CD8-positive, alpha-beta memory T cell (primary cell): ENCODE results near the gene LRRK1. TPM values are rescaled to one million over a fixed set of nuclear protein-coding genes. Genes with fewer than 3 reads are reported as not detected.

ENCODE experiments used
- CTCF ChIA-PET: fragments of 350-600 bp; sonication (Branson Sonifier 250); formaldehyde crosslinking; loops from one replicate; lab custom pipeline; 2021; ENCODE audit warnings: antibody characterized with exemption; lab: Charles Lee
- POLR2A ChIA-PET: fragments of 350-600 bp; sonication (Branson Sonifier 250); formaldehyde crosslinking; loops from one replicate; lab custom pipeline; 2021; ENCODE audit warnings: antibody characterized with exemption; lab: Charles Lee
- DNase-seq, 5 donors: peaks; one replicate each; pipeline versions ENCODE4 v3.0.0 to v3.0.0-alpha.2; 2020 to 2022; ENCODE audit warnings: mixed read lengths in 1 of 5
- H3K27ac ChIP-seq: one replicate; pipeline ENCODE4 v1.7.0; 2013; ENCODE audit warnings: low read depth, mild to moderate bottlenecking, low read length, moderate library complexity
- H3K27me3 ChIP-seq: 2 replicates; pipeline ENCODE4 v1.7.0; 2013; ENCODE audit warnings: low read length, mild to moderate bottlenecking; ENCODE audit not compliant: insufficient read depth, poor library complexity, severe bottlenecking
- H3K36me3 ChIP-seq: 2 replicates; pipeline ENCODE4 v1.7.0; 2013; ENCODE audit warnings: mild to moderate bottlenecking, low read length, moderate library complexity; ENCODE audit not compliant: insufficient read depth
- H3K4me1 ChIP-seq: 2 replicates; pipeline ENCODE4 v1.7.0; 2013; ENCODE audit warnings: mild to moderate bottlenecking, low read length, moderate library complexity; ENCODE audit not compliant: insufficient read depth
- H3K4me3 ChIP-seq: 2 replicates; pipeline ENCODE4 v1.7.0; 2013; ENCODE audit warnings: mild to moderate bottlenecking, low read length
- H3K9me3 ChIP-seq: 2 replicates; pipeline ENCODE4 v1.7.0; 2013; ENCODE audit warnings: mild to moderate bottlenecking, low read length
- H3K27ac Mint-ChIP-seq, 8 donors: one replicate each; pipeline ENCODE4 v1.8.0; 2020 to 2021; ENCODE audit warnings: mixed read lengths in 8 of 8, mild to moderate bottlenecking in 6 of 8, inconsistent platforms in 3 of 8, moderate library complexity in 3 of 8
- H3K27me3 Mint-ChIP-seq, 2 donors: one replicate each; pipeline ENCODE4 v1.8.0; 2020 to 2021; ENCODE audit warnings: mixed read lengths in 2 of 2, mild to moderate bottlenecking in 1 of 2, moderate library complexity in 1 of 2
- H3K36me3 Mint-ChIP-seq, 3 donors: one replicate each; pipeline ENCODE4 v1.8.0; 2020 to 2021; ENCODE audit warnings: mixed read lengths in 3 of 3, inconsistent platforms in 1 of 3, mild to moderate bottlenecking in 1 of 3
- H3K4me1 Mint-ChIP-seq, 3 donors: one replicate each; pipeline ENCODE4 v1.8.0; 2020 to 2021; ENCODE audit warnings: mixed read lengths in 3 of 3, inconsistent platforms in 1 of 3, mild to moderate bottlenecking in 1 of 3
- H3K4me3 Mint-ChIP-seq, 7 donors: one replicate each; pipeline ENCODE4 v1.8.0; 2020 to 2021; ENCODE audit warnings: mixed read lengths in 7 of 7, mild to moderate bottlenecking in 6 of 7, moderate library complexity in 4 of 7, inconsistent platforms in 2 of 7
- H3K9me3 Mint-ChIP-seq, 5 donors: one replicate each; pipeline ENCODE4 v1.8.0; 2020 to 2022; ENCODE audit warnings: mixed read lengths in 5 of 5, mild to moderate bottlenecking in 3 of 5, moderate library complexity in 2 of 5, inconsistent platforms in 1 of 5
- polyA plus RNA-seq: library from polyadenylated mRNA; unstranded; fragments of 300-500 nt; fragmentation: Illumina TruSeq; gene quantifications from one replicate; pipeline ENCODE4 v1.2.3, GENCODE V29; 2021
- total RNA-seq, 2 experiments: library from RNA; stranded (reverse); gene quantifications; one replicate each; pipeline ENCODE4 v1.2.3, GENCODE V29; 2021

The LRRK1 gene
- total and polyA plus RNA-seq, 3 experiments from 2014 or later = 0.31 to 0.79 TPM; not detected in 1

GRCh38 chr15:100879061-100879463 is 40.1 kb upstream of the LRRK1 start:
- peaks cover 4 to 15% (median 5%) of the 10 kb centered on the region in 3 donors for H3K4me1 Mint-ChIP-seq
- peaks cover 5% of the 10 kb centered on the region for H3K27me3 ChIP-seq
- DNase-seq = no peak
- H3K9me3 ChIP-seq = no peaks in the 10 kb centered on the region
- H3K27me3 Mint-ChIP-seq = peaks cover 31 to 67% of the 10 kb centered on the region in 2 donors
- H3K4me1 ChIP-seq = no peaks in the 10 kb centered on the region
- H3K36me3 Mint-ChIP-seq = no peaks in the 10 kb centered on the region
- H3K4me3 ChIP-seq = no peak overlapping the region
- no peaks in the 10 kb centered on the region for H3K9me3 Mint-ChIP-seq
- no peak overlapping the region for H3K27ac ChIP-seq
- ChIA-PET CTCF (no interaction called here), POLR2A (no interaction called here)
- H3K4me3 Mint-ChIP-seq = peak overlapping the region in 2 of 7 donors; percentile 20 to 66
- no peaks in the 10 kb centered on the region for H3K36me3 ChIP-seq
- no peak overlapping the region for H3K27ac Mint-ChIP-seq

DNA sequence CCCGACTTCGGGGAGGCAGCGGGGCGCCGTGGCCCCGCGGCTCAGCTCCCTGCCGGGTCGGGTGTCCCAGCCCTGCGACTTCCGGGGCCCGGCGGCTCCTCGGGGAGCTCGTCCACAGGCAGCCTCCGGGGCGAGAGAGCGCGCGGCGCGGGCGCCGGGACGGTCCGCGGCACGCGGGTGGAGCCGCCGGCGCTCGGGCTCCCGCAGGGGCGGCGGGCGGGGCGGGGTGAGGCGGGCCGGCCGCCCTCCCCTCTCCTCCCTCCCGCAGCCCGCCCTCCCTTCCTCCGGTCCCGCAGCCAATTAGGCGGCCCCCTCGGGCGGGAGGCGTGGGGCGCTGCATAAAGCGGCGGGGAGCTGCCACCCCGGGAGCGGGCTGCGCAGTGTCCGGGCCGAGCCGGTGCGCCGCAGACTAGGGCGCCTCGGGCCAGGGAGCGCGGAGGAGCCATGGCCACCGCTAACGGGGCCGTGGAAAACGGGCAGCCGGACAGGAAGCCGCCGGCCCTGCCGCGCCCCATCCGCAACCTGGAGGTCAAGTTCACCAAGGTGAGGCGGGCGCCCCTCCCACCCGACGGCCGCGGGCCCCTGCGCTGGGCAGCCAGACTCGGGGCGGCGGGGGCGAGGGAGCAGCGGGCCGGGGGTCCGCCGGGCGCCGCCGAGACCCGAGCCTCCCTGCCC is 39.6 kb upstream of the LRRK1 start, which contains the start of gene ALDH1A3:
TSS of gene ALDH1A3 (plus strand) at position 368 of the 675 bp plus-strand sequence. CDS start at position 445, 77 bp downstream.
- no peak for DNase-seq
- no peak within 1 kb of the TSS for H3K27ac ChIP-seq
- POLR2A ChIA-PET = no interaction called here
- H3K4me3 ChIP-seq = no peak within 1 kb of the TSS
- Mint-ChIP-seq H3K9me3 (no peaks in the 10 kb centered on the region), H3K4me1 (peaks cover 4 to 15% (median 5%) of the 10 kb centered on the region in 3 donors), H3K4me3 (peak within 1 kb of the TSS in 6 of 7 donors; percentile 20 to 77 (median 66)), H3K27me3 (peaks cover 31 to 72% of the 10 kb centered on the region in 2 donors), H3K36me3 (no peaks in the 10 kb centered on the region), H3K27ac (no peak within 1 kb of the TSS)
- H3K9me3 ChIP-seq = no peaks in the 10 kb centered on the region
- no peaks in the 10 kb centered on the region for H3K4me1 ChIP-seq
- CTCF ChIA-PET = no interaction called here
- H3K27me3 ChIP-seq = peaks cover 5% of the 10 kb centered on the region
- no peaks in the 10 kb centered on the region for H3K36me3 ChIP-seq

GRCh38 chr15:100880139-100880896 is 38.8 kb upstream of the LRRK1 start:
- Histone ChIP-seq H3K9me3 (no peaks in the 10 kb centered on the region), H3K4me1 (no peaks in the 10 kb centered on the region), H3K27me3 (peaks cover 5% of the 10 kb centered on the region), H3K27ac (no peak overlapping the region), H3K36me3 (no peaks in the 10 kb centered on the region), H3K4me3 (no peak overlapping the region)
- POLR2A ChIA-PET = no interaction called here
- peaks cover 4 to 15% (median 5%) of the 10 kb centered on the region in 3 donors for H3K4me1 Mint-ChIP-seq
- no peak for DNase-seq
- H3K4me3 Mint-ChIP-seq = peak overlapping the region in 5 of 7 donors; percentile 27 to 77 (median 30)
- H3K27ac Mint-ChIP-seq = no peak overlapping the region
- no peaks in the 10 kb centered on the region for H3K36me3 Mint-ChIP-seq
- CTCF ChIA-PET = no interaction called here
- H3K27me3 Mint-ChIP-seq = peaks cover 31 to 78% of the 10 kb centered on the region in 2 donors
- no peaks in the 10 kb centered on the region for H3K9me3 Mint-ChIP-seq

DNA sequence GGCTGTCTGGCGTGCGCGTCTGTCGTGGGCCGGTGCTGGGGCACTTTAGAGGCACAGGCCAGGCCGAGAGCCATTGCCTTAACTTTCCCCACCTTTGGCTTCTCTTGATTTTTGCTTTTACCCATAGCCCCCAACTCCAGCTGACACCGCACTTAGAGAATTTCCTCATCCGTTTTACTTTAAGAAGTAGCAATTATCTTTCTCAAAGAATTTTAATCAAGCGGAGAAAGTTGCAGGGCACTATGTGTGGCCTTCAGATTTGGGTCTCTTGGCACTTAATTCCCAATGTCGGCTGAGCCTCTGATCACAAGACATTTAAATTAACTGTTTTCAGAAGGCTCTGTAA is 38.3 kb upstream of the LRRK1 start:
- Histone ChIP-seq H3K27me3 (peaks cover 5% of the 10 kb centered on the region), H3K4me1 (no peaks in the 10 kb centered on the region), H3K9me3 (no peaks in the 10 kb centered on the region), H3K27ac (no peak overlapping the region), H3K36me3 (no peaks in the 10 kb centered on the region), H3K4me3 (no peak overlapping the region)
- Mint-ChIP-seq H3K27ac (no peak overlapping the region), H3K9me3 (no peaks in the 10 kb centered on the region), H3K4me3 (peak overlapping the region in 5 of 7 donors; percentile 27 to 77 (median 30)), H3K36me3 (no peaks in the 10 kb centered on the region), H3K4me1 (peaks cover 4 to 15% (median 5%) of the 10 kb centered on the region in 3 donors), H3K27me3 (peaks cover 29 to 78% of the 10 kb centered on the region in 2 donors)
- POLR2A ChIA-PET = no interaction called here
- DNase-seq = no peak
- CTCF ChIA-PET = no interaction called here

DNA sequence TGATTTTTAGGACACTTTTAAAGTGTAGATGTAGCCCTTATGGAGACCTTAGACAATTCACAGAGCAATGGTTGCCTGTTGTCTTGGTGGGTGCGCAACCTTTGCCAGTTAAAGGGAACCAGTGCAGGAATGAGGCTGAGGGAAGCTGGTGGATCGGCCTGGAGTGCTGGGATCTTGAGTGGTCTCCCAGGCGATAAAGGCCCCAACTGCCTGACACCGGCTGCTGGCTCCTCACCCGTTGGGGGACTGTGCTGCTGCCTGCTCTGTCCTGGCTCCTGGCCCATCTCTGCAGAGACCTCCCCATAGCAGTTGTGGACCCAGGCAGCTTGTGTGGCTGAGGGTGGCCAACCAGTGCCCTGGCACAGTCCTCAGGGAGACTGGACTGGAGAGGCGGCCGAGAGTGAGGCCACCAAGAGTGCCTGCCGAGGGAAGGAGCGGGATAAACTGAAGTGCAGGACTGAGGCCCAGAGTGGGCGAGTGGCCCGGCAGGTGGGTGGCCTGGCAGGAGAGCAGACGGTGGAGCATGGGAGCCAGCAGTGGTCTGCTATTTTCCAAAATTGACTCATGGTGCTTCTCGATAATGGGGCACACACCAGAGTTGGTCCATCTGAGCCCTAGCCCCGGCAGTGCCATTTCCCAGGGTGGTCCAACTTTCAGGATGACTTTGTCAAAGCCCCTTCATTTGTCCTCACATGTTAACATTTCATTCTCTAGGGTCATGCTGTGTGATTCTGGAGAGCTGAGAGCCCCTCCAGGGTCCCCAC is 37.4 kb upstream of the LRRK1 start:
- Mint-ChIP-seq H3K36me3 (no peaks in the 10 kb centered on the region), H3K27ac (no peak overlapping the region), H3K27me3 (peaks cover 29 to 79% of the 10 kb centered on the region in 2 donors), H3K9me3 (no peaks in the 10 kb centered on the region), H3K4me3 (no peak overlapping the region), H3K4me1 (peaks cover 4 to 15% (median 5%) of the 10 kb centered on the region in 3 donors)
- no peaks in the 10 kb centered on the region for H3K36me3 ChIP-seq
- H3K4me1 ChIP-seq = no peaks in the 10 kb centered on the region
- CTCF ChIA-PET = no interaction called here
- no peak overlapping the region for H3K4me3 ChIP-seq
- no peak overlapping the region for H3K27ac ChIP-seq
- H3K27me3 ChIP-seq = peaks cover 5% of the 10 kb centered on the region
- H3K9me3 ChIP-seq = no peaks in the 10 kb centered on the region
- POLR2A ChIA-PET = no interaction called here
- DNase-seq = no peak

- H3K4me1 ChIP-seq = no peaks in the 10 kb centered on the region
- no peak for DNase-seq
- POLR2A ChIA-PET = no interaction called here
- Mint-ChIP-seq H3K9me3 (no peaks in the 10 kb centered on the region), H3K27ac (no peak overlapping the region), H3K36me3 (no peaks in the 10 kb centered on the region), H3K27me3 (peaks cover 25 to 80% of the 10 kb centered on the region in 2 donors), H3K4me1 (peaks cover 0 to 11% (median 2%) of the 10 kb centered on the region in 3 donors), H3K4me3 (no peak overlapping the region)
- CTCF ChIA-PET = no interaction called here
- H3K27ac ChIP-seq = no peak overlapping the region
- H3K4me3 ChIP-seq = no peak overlapping the region
- no peaks in the 10 kb centered on the region for H3K9me3 ChIP-seq
- no peaks in the 10 kb centered on the region for H3K36me3 ChIP-seq
- peaks cover 13% of the 10 kb centered on the region for H3K27me3 ChIP-seq
Observed at GRCh38 chr15:100885116-100885515, 34.0 kb upstream of the LRRK1 start.

DNA sequence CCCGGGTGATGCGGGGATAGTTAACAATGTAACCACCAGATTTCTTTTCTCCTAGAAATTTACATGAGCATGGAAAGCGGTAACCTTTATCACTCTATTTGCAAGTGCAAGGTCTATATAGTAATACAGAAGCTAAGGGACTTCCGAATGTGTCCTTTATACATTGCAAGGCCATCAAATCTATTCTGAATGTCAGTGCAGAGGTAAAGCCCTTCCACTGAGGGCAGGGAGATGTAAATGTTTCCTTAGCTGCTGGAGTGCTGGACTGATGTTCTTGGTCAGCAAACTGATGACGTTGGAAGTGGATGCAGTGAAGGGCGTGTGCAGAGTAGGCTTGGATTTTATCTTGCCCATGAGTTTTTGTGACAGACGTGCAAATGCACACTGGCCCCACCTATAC is 33.3 kb upstream of the LRRK1 start:
- H3K4me3 Mint-ChIP-seq = no peak overlapping the region
- H3K9me3 ChIP-seq = no peaks in the 10 kb centered on the region
- H3K9me3 Mint-ChIP-seq = no peaks in the 10 kb centered on the region
- no peak for DNase-seq
- peaks cover 13% of the 10 kb centered on the region for H3K27me3 ChIP-seq
- H3K36me3 ChIP-seq = no peaks in the 10 kb centered on the region
- H3K27ac ChIP-seq = no peak overlapping the region
- H3K4me1 Mint-ChIP-seq = peaks cover 0 to 5% (median 2%) of the 10 kb centered on the region in 3 donors
- H3K4me3 ChIP-seq = no peak overlapping the region
- ChIA-PET CTCF (no interaction called here), POLR2A (no interaction called here)
- no peak overlapping the region for H3K27ac Mint-ChIP-seq
- H3K27me3 Mint-ChIP-seq = peaks cover 21 to 80% of the 10 kb centered on the region in 2 donors
- H3K4me1 ChIP-seq = no peaks in the 10 kb centered on the region
- H3K36me3 Mint-ChIP-seq = no peaks in the 10 kb centered on the region
